WTC11 (cell line): Measurements from ENCODE around the gene DNAAF1.

ENCODE experiments used
- CTCF ChIP-seq: fragments of 200-600 bp; IDR thresholded peaks from 2 replicates; pipeline ENCODE4 v1.8.0; 2022; ENCODE audit warnings: antibody characterized with exemption
- FOXJ3 ChIP-seq: sonication (generic); formaldehyde crosslinking; IDR thresholded peaks from 2 replicates; pipeline ENCODE4 v1.9.0; 2021; ENCODE audit warnings: missing genetic modification reagents, mild to moderate bottlenecking, borderline replicate concordance
- IRF2 ChIP-seq: sonication (generic); formaldehyde crosslinking; IDR thresholded peaks from 2 replicates; pipeline ENCODE4 v1.8.0; 2022; ENCODE audit warnings: low read depth, missing genetic modification reagents, borderline replicate concordance
- MAX ChIP-seq: sonication (generic); formaldehyde crosslinking; IDR thresholded peaks from 2 replicates; pipeline ENCODE4 v1.8.0; 2022; ENCODE audit warnings: mild to moderate bottlenecking, missing genetic modification reagents
- NFATC4 ChIP-seq: fragments of 250-450 bp; sonication (Bioruptor Pico); IDR thresholded peaks from 2 replicates; pipeline ENCODE4 v1.9.0; 2021; ENCODE audit warnings: mild to moderate bottlenecking
- TCF7 ChIP-seq: sonication (generic); formaldehyde crosslinking; IDR thresholded peaks from 2 replicates; pipeline ENCODE4 v1.8.0; 2022; ENCODE audit warnings: mild to moderate bottlenecking, low read depth, missing genetic modification reagents, moderate library complexity
- USF1 ChIP-seq: sonication (generic); formaldehyde crosslinking; IDR thresholded peaks from 2 replicates; pipeline ENCODE4 v1.8.0; 2022; ENCODE audit warnings: mild to moderate bottlenecking, missing genetic modification reagents
- USF2 ChIP-seq: sonication (generic); formaldehyde crosslinking; IDR thresholded peaks from 2 replicates; pipeline ENCODE4 v1.8.1; 2023; ENCODE audit warnings: mild to moderate bottlenecking, missing genetic modification reagents, moderate library complexity

GRCh38 chr16:84194018-84194417 lies 48.9 kb downstream of the DNAAF1 start:
- TF ChIP-seq NFATC4 (CRISPR knock-in tag) (no peak), TCF7 (CRISPR knock-in tag) (no peak), MAX (CRISPR knock-in tag) (no peak), USF2 (CRISPR knock-in tag) (no peak), USF1 (CRISPR knock-in tag) (no peak), FOXJ3 (CRISPR knock-in tag) (no peak), IRF2 (no peak), CTCF (no peak)
